CD4-positive, alpha-beta T cell treated with Interleukin-2 at 100 ng/mL for 4 hours (primary cell): ENCODE results near the gene WDR33.
"Not testable (repeated sequence)": the region's sequence is repeated elsewhere in the genome, so short reads cannot be mapped to it uniquely, and the experiment has no call there.

Experiments
- DNase-seq: peaks from one replicate; pipeline ENCODE4 v3.0.0-alpha.2; 2020; ENCODE audit warnings: low spot score

The WDR33 gene

DNA sequence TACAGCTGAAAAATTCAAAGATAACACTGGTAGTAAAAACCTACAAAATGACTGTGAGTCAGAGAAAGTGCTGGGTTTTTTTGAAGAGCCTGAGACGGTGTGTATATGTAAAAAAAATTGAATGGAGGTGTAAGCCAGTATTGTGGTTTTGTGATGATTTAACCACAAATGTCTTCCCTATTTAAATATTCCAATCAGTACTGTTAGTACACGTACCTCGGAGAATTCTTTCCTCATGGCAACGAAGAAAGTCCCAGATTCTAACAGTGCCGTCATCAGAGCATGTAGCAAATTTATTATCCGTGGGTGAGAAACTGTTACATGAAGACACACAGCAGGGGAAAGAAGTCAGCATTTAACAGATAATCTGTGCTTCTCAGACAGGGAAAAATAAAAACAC lies 48.1 kb downstream of the WDR33 start:
- DNase-seq = no peak

- DNase-seq = no peak
Observed at GRCh38 chr2:127762441-127762840, 48.5 kb downstream of the WDR33 start.

GRCh38 chr2:127759931-127760330 lies 51.0 kb downstream of the WDR33 start:
- DNase-seq = no peak

DNA sequence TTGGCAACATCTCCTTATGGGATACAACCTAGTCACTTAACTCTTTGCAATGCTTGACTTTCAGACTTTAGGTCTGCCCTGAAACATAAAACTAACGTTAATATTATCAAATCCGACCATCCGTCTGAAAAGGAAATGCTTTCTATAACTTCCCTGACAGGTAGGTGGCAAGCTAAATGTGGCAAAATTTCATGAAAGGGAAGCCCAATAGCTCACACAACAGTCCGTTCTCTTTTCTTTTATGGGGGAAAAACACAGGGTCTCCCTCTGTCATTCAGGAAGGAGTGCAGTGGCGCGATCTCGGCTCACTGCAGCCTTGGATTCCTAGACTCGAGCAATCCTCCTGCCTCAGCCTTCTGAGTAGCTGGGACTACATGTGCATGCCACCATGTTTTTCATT lies 56.8 kb downstream of the WDR33 start:
- DNase-seq = no peak

- no peak for DNase-seq
Observed at GRCh38 chr2:127753374-127753773, 57.6 kb downstream of the WDR33 start.

DNA sequence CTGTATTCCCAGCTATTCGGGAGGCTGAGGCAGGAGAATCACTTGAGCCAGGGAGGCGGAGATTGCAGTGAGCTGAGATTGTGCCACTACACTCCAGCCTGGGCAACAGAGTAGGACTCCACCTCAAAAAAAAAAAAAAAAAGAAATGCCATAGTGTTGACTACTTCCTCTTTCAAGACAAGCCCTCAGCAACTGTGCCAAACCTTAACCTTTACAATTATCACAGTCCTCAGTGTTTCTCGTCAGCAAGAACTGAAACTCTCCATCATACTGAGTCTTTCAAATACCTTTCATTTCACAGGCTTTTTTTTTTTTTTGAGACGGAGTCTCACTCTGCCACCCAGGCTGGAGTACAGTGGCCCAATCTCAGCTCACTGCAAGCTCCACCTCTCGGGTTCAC lies 61.4 kb downstream of the WDR33 start:
- DNase-seq = not testable (repeated sequence)

DNA sequence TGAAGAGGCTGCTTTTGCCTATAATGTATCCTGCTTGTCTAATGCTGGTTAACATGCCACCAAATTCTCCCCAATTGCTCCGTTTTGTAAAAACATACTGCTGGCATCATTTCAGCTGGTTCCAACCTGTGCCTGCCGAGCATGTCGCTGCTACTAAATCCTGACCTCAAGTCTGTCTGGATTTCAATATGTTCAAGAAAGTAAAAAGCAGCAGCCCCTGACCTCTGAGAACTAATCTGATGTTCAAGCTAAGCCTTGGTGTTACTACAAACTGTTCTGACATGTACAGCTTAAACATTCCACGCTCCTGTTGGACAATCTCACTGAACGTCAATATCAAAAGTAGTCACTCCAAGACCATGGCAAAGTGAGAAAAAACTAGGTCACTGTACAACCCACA lies 63.4 kb downstream of the WDR33 start:
- DNase-seq = no peak

DNA sequence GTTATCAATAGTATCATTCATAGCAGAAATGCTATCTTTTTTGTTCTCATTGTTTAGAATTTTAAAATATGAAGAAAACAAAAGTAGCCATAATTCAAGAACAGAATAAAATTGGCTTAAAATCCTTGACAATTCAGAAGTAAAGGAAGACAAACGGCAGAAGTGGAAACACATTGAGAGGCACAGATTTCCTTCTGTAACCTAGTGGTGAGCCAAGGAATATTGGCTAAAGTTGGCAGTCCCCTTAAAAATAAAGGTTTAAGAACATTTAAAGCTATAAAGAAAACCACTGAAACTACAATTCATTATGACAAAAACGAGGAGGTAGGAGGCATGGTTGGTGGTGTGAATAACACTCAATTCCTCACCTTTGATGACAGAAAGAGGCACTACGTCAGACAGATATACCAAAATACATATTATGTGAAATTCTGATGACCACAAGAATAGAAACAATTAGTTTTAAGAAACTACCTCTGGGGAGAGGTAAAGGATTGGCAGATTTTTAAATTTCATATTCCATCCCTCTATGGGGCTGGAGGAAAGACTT lies 67.4 kb downstream of the WDR33 start:
- DNase-seq = no peak

GRCh38 chr2:127740665-127741288 lies 70.2 kb downstream of the WDR33 start:
- no peak for DNase-seq

GRCh38 chr2:127739800-127740199 lies 71.2 kb downstream of the WDR33 start:
- DNase-seq = no peak

GRCh38 chr2:127737892-127738291 lies 73.1 kb downstream of the WDR33 start:
- no peak for DNase-seq

- no peak for DNase-seq
Observed at GRCh38 chr2:127735537-127736399, 75.2 kb downstream of the WDR33 start.

- no peak for DNase-seq
Observed at GRCh38 chr2:127735044-127735443, 75.9 kb downstream of the WDR33 start.

- DNase-seq = no peak
Observed at GRCh38 chr2:127733816-127734537, 77.0 kb downstream of the WDR33 start.

DNA sequence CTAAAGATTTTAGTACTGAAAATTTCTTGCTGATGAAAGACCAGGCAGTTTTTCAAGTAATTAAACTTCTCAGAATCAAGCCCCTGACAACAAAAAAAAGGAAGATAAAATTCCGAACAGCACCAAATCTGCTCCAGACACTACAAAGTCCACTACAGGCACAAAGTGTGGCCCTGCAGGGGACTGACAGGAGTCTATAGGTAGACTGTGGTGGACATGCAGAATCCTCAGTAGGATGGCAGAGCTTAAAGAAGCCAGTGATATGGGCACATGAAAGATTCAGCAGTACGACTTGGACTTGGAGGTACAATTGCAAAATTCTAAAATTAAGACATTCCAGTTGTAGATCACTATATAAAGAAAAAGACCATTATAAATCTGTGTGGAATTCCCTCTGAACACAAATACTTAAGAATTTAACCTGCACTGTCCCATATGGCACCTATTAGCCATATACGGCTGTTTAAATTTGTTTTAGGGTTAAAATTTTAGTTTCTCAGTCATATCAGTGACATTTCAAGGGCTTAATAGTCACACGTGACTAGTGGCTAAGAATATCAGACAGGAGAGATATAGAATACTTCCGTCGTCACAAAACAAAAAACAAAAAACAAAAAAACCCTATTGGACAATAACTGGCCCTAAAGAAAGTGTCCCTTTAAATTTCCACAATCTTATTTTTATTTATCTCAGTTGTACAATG lies 77.7 kb downstream of the WDR33 start:
- no peak for DNase-seq

DNA sequence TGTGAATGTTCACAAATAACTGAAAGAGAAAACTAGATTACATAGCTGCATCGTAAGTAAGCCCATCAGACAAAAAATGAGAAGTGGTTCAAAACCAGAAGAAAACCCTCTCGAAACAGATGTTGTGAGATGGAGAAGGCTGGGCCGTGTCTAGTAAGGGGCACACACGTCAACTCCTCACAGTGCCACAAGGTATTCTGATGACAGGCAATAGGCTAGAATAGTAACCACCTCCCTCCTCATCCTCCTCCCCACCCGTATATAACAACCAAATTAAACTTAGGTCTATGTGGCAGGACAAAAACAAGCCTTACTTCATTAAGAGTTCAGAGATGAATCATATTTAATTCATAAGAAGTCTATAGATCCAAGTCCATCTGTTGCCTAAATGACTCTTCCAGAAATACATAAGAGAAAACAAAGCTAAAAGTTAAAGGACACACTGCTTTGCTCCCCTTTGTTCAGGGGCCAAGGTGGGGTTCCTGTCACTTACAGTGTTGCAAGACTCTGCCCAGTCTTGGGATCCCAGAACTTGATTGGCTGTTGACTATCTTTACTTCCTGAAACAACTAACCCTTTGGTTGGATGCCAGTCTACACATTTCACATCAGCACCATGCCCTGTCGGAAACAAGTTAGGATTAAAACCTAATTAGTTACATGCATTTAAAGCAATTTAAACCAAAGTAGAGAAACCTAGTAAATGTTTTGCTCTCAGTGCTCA lies 84.7 kb downstream of the WDR33 start:
- DNase-seq = no peak

GRCh38 chr2:127722807-127723206 lies 88.2 kb downstream of the WDR33 start:
- no peak for DNase-seq

- DNase-seq = no peak
Observed at GRCh38 chr2:127721978-127722355, 89.0 kb downstream of the WDR33 start.

GRCh38 chr2:127721311-127721977 lies 89.5 kb downstream of the WDR33 start:
- DNase-seq = no peak

DNA sequence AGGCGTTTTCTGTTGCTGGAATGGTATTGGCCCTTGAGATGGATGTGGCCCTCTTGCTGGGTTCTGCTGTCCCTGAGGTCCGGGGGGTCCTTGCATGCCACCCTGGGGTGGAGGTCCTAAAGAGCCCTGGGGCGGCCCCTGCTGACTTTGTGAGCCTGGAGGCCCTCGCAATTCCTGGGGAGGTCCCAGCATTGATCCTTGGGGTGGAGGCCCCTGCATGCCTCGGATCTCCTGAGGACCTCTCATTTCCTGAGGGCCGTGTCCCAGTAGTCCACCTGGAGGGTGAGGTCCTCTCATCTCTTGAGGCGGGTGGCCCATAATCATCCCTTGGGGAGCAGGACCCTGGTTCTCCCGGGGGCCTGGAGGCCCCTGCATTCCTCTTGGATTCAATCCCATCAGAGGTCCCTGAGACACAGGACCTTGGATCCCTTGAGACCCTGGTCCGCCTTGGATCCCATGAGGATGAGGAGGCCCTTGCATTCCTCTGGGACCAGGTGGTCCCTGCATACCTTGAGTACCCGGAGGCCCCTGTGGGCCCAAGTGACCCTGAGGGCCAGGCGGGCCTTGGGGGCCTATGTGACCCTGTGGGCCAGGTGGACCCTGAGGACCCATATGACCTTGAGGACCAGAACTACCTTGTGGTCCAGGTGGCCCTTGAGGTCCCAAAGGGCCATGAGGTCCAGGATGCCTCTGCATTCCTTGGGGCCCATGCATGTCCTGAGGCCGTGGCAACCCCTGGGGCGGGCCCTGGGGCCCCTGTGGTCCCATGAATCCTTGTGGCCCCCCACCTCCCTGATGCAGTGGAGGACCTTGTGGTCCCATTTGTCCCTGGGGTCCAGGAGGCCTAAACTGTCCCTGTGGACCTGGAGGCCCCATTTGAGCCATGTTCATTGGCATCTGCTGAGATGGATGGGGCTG lies 91.4 kb downstream of the WDR33 start:
- DNase-seq = no peak
